ES-I3 (cell line): Measurements from ENCODE around the gene KLHDC7B.

Source experiments
- H3K36me3 ChIP-seq: 2 replicates; pipeline ENCODE4 v1.6.1; 2013; ENCODE audit warnings: mild to moderate bottlenecking, low read length, control low read depth, moderate library complexity; ENCODE audit not compliant: insufficient read depth
- H3K4me1 ChIP-seq: 2 replicates; pipeline ENCODE4 v1.6.1; 2013; ENCODE audit warnings: mild to moderate bottlenecking, control low read depth, low read length; ENCODE audit not compliant: insufficient read depth
- H3K9ac ChIP-seq: 2 replicates; pipeline ENCODE4 v1.6.1; 2013; ENCODE audit warnings: low read depth, mild to moderate bottlenecking, low read length, moderate library complexity
- H3K9me3 ChIP-seq: 2 replicates; pipeline ENCODE4 v1.6.1; 2013; ENCODE audit warnings: mild to moderate bottlenecking, low read length, moderate library complexity; ENCODE audit not compliant: control insufficient read depth, insufficient read depth

Gene KLHDC7B

DNA sequence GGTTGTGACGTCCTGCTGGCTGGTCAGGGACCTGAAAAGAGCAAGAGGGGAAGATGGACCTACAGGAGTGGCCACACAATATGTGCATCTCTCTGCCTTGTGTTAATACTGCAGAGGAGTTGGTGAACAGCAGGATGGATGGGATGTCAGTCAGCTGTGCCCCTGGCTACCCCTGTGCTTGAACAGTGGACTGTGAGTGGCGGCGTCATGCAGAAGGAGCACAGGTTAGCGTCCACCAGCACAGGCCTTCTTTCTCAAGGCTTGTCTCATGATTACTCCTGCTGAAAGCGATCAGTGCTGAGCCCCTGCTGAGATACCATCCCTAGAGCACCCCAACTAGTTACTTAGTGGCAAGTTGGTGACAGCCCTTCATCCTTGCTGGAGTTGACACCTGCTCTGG is 40.7 kb downstream of the KLHDC7B start:
- Histone ChIP-seq H3K36me3 (no peaks in the 10 kb centered on the region), H3K9me3 (no peaks in the 10 kb centered on the region), H3K4me1 (peaks cover 11% of the 10 kb centered on the region), H3K9ac (no peak overlapping the region)

DNA sequence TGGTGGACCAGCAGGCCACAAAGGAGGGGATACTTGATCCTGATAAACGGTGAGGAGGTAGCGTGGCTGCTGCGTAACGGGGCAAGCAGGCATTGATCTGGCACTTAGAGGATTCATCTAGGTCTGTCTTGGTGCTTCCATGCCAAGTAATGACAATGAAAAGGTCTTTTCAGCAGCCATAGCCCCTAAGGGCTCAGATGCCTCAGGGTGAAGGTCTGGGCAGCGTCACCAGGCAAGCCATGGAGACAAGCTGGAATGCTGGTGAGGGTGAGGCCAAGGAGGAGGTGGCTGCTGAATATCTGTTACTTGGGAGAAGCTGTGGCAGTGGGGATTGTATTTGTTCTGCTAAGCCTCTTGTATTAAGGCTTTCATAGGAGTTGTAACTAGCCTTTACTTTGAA is 41.7 kb downstream of the KLHDC7B start:
- H3K36me3 ChIP-seq, result no peaks in the 10 kb centered on the region
- no peak overlapping the region for H3K9ac ChIP-seq
- H3K4me1 ChIP-seq, result peaks cover 11% of the 10 kb centered on the region
- H3K9me3 ChIP-seq, result no peaks in the 10 kb centered on the region

DNA sequence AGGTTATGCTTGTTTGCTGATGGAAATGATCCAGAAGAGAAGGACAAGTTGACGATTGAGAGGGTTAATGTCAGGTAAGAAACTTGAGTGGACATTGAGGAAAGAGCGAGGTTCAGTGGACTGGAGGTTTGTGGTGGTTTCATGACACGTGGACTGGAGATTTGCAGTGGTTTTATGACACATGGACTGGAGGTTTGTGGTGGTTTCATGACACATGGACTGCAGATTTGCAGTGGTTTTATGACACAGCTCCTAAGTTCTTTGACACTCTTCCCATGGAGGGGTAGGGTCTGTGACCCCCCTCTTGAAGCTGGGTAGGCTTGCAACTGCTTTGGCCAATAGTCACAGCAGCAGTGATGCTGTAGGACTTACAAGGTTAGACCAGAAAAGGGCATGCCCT is 49.5 kb downstream of the KLHDC7B start:
- Histone ChIP-seq H3K9ac (no peak overlapping the region), H3K36me3 (no peaks in the 10 kb centered on the region), H3K4me1 (no peaks in the 10 kb centered on the region), H3K9me3 (no peaks in the 10 kb centered on the region)

DNA sequence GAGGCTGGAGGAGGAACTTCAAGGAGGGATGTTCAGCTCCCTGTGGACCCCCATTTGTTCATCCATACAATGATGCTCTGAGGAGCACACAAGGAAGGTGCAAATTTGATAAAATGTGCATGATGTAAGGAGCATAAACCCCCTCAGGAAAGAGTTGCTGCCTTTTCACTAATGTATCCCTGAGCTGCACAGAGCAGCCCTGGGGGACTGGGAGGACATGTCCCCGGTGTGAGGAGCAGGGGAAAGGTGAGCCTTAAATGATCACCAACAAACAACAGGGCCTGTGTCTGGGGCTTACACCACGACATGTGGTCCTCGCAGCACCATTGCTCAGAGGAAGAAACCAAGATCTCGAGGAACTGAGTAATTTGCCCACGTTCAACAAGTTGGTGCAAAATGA is 51.4 kb downstream of the KLHDC7B start:
- Histone ChIP-seq H3K36me3 (no peaks in the 10 kb centered on the region), H3K4me1 (no peaks in the 10 kb centered on the region; the same call in 1 of the 2 replicates), H3K9ac (no peak overlapping the region), H3K9me3 (no peaks in the 10 kb centered on the region)

DNA sequence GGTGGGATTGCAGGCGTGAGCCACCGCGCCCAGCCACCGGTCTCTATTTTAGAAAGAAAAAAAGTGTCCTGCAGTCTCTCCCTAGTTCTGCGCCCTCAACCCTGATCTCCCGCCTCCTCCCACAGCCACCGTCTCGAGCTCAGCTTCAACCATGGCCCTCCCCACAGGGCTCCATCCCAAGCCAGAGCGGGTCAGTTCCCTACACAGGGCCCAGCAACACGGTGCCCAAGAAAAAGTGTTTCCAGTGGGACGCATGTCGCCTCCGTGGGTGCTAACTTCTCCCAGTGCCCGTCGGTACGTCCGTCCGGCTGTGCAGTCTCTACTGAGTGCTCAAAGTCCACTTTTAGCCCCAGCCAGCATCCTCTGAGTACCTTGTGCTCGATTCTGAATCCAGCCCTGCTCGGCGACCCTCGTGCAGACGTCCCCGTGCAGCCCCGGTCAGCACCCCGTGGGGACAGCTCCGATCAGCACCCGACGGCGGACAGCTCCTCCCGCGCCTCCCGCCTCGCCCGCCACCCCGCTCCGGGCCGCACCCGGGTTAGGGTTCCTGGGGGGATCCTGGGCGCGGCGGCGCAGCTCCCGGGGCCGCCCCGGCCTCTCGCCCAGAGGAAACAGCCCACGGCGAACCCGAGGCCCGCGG is 54.2 kb downstream of the KLHDC7B start:
- no peaks in the 10 kb centered on the region; the same call in 1 of the 2 replicates for H3K4me1 ChIP-seq
- H3K36me3 ChIP-seq, result no peaks in the 10 kb centered on the region
- H3K9ac ChIP-seq, result no peak overlapping the region
- H3K9me3 ChIP-seq, result no peaks in the 10 kb centered on the region

DNA sequence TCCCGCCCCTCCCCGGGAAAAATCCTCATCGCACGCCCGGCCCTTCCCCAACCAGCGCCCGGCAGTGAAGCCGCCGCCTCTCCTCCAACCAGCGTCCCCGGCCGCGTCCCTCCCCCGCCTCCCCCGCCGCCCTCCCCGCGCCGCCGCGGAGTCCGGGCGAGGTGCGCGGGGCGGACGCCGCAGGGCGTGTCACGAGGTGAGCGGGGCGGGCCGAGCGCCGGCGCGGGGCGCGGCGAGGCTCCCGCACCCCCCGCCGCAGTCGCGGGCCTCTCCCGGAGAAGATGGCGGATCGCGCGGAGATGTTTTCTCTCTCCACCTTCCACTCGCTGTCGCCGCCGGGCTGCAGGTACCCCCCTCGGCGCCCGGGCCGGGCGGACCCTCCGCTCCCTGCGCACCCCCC is 54.8 kb downstream of the KLHDC7B start, which contains the start of gene MAPK8IP2:
TSS of gene MAPK8IP2 (plus strand) at position 256 of the 400 bp plus-strand sequence. CDS start at position 282, 26 bp downstream.
- Histone ChIP-seq H3K9ac (no peak within 1 kb of the TSS), H3K9me3 (no peaks in the 10 kb centered on the region), H3K36me3 (no peaks in the 10 kb centered on the region), H3K4me1 (no peaks in the 10 kb centered on the region; the same call in 1 of the 2 replicates)
